Parathyroid adenoma (tissue), 2 donors: ENCODE measurements around the gene PPP1R17.
A peak's percentile ranks its signal among the peaks of the same experiment; 100 is the strongest.

ENCODE experiments used
- H2AFZ ChIP-seq: fragments of 300-600 bp; sonication (generic); one replicate; pipeline ENCODE4 v1.7.0; 2017; ENCODE audit warnings: antibody characterized with exemption, mild to moderate bottlenecking
- H3K27ac ChIP-seq: fragments of 300-600 bp; sonication (generic); one replicate; pipeline ENCODE4 v1.7.0; 2017
- H3K27me3 ChIP-seq: fragments of 300-600 bp; sonication (generic); one replicate; pipeline ENCODE4 v1.7.0; 2017; ENCODE audit warnings: low read length; ENCODE audit not compliant: control insufficient read depth, insufficient read depth
- H3K36me3 ChIP-seq: fragments of 300-600 bp; sonication (generic); one replicate; pipeline ENCODE4 v1.7.0; 2017; ENCODE audit warnings: low read length; ENCODE audit not compliant: control insufficient read depth, insufficient read depth
- H3K4me1 ChIP-seq: fragments of 300-600 bp; sonication (generic); one replicate; pipeline ENCODE4 v1.7.0; 2017; ENCODE audit warnings: control low read depth
- H3K4me2 ChIP-seq: fragments of 300-600 bp; sonication (generic); one replicate; pipeline ENCODE4 v1.7.0; 2017; ENCODE audit warnings: low read length
- H3K4me3 ChIP-seq: fragments of 300-600 bp; sonication (generic); one replicate; pipeline ENCODE4 v1.7.0; 2017; ENCODE audit warnings: low read depth, low read length
- H3K79me2 ChIP-seq: fragments of 300-600 bp; sonication (generic); one replicate; pipeline ENCODE4 v1.7.0; 2017; ENCODE audit warnings: control low read depth
- H3K9ac ChIP-seq: fragments of 300-600 bp; sonication (generic); one replicate; pipeline ENCODE4 v1.7.0; 2017; ENCODE audit warnings: mild to moderate bottlenecking
- H3K9me3 ChIP-seq: fragments of 300-600 bp; sonication (generic); one replicate; pipeline ENCODE4 v1.7.0; 2017; ENCODE audit warnings: low read length; ENCODE audit not compliant: control insufficient read depth
- CTCF ChIP-seq: fragments of 300-600 bp; sonication (generic); IDR thresholded peaks from one replicate; pipeline ENCODE4 v1.7.0; 2017; ENCODE audit warnings: antibody characterized with exemption, mild to moderate bottlenecking
- donor health status: primary hyperparathyroidism.

Gene PPP1R17

DNA sequence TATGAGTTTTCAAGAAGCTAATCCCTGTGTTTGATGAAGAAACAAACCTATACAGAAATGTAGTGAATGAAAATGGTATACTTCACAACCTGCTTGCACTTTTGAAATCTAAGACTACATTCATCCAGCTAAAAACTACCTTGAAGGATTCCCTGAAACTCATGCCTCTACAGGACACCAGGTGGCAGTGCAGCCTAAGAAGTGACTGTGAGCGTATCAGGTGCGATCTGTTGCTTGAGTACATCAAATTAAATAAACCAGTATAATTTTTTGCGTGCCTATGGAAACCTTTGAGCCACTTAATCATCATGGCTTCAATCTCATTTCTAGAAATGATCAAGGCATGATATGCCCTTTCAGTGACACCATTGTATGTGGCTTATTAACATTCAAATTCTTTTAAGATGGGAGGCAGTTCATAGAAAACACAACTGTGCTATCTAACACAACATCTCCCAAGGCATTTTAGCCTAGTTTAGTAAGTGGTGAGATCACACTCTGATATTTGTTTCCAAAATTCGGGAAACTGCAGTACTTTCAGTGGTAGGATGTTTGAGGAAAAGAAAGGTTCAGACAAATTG, 57.4 kb downstream of the PPP1R17 start:
- Histone ChIP-seq H3K9ac (no peak overlapping the region), H3K27ac (no peak overlapping the region), H3K4me3 (no peak overlapping the region), H3K4me1 (no peaks in the 10 kb centered on the region), H3K79me2 (no peaks in the 10 kb centered on the region), H3K4me2 (no peak overlapping the region), H3K27me3 (no peaks in the 10 kb centered on the region), H3K36me3 (no peaks in the 10 kb centered on the region), H2AFZ (no peak overlapping the region), H3K9me3 (no peaks in the 10 kb centered on the region)
- TF ChIP-seq CTCF = peak; percentile 79

DNA sequence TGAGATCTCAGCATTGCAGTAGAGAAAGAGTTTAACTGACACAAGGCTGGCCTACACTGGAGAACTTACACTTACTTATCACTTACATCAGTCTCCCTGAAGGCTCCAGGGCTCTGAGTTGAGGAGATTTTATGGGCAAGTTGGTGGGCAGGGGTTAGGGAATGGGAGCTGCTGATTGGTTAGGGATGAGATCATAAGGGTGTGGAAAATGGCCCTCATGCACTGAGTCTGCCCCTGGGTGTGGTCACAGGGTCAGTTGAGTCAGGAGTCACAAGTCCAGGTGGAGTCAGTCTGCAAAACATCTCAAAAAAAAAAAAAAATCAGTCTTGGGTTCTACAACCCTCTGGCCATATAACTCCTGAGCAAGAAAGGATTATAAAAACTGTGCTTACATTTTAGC, 60.5 kb downstream of the PPP1R17 start:
- no peak overlapping the region for H3K27ac ChIP-seq
- H2AFZ ChIP-seq = no peak overlapping the region
- no peak overlapping the region for H3K4me2 ChIP-seq
- no peaks in the 10 kb centered on the region for H3K36me3 ChIP-seq
- H3K4me1 ChIP-seq = no peaks in the 10 kb centered on the region
- no peak overlapping the region for H3K4me3 ChIP-seq
- H3K9me3 ChIP-seq = no peaks in the 10 kb centered on the region
- H3K27me3 ChIP-seq = no peaks in the 10 kb centered on the region
- H3K9ac ChIP-seq = no peak overlapping the region
- TF ChIP-seq CTCF = no peak
- H3K79me2 ChIP-seq = no peaks in the 10 kb centered on the region

DNA sequence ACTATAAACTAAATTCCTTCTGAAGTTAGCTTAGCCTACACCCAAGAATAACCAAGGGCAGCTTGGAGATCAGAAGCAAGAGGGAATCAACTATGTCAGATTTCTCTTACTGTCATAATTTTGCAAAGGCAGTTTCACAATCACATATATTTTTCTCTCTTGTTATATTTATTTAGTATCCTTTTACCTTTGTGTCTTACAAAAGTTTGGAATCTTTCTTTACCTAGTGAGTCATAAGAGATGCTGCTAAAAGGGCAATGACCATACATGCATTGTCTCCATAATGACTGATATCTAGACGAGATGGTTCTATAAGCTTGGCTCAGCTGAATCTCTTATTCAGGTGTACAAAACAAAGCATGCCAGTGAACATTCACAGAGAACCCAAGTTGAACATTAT, 61.1 kb downstream of the PPP1R17 start:
- no peaks in the 10 kb centered on the region for H3K36me3 ChIP-seq
- H3K27me3 ChIP-seq = no peaks in the 10 kb centered on the region
- no peak overlapping the region for H3K9ac ChIP-seq
- no peak overlapping the region for H3K4me2 ChIP-seq
- H2AFZ ChIP-seq = no peak overlapping the region
- no peaks in the 10 kb centered on the region for H3K9me3 ChIP-seq
- no peak overlapping the region for H3K4me3 ChIP-seq
- H3K4me1 ChIP-seq = no peaks in the 10 kb centered on the region
- no peak overlapping the region for H3K27ac ChIP-seq
- TF ChIP-seq CTCF = no peak
- no peaks in the 10 kb centered on the region for H3K79me2 ChIP-seq

- H3K9ac ChIP-seq = no peak overlapping the region
- H3K27ac ChIP-seq = no peak overlapping the region
- no peaks in the 10 kb centered on the region for H3K79me2 ChIP-seq
- no peak overlapping the region for H3K4me2 ChIP-seq
- H3K4me1 ChIP-seq = no peaks in the 10 kb centered on the region
- no peaks in the 10 kb centered on the region for H3K36me3 ChIP-seq
- no peaks in the 10 kb centered on the region for H3K9me3 ChIP-seq
- H3K27me3 ChIP-seq = no peaks in the 10 kb centered on the region
- no peak overlapping the region for H3K4me3 ChIP-seq
- TF ChIP-seq CTCF = no peak
- H2AFZ ChIP-seq = no peak overlapping the region
Measured at GRCh38 chr7:31751726-31752125, 64.7 kb downstream of the PPP1R17 start.
